HG03565 (cell line): Measurements from ENCODE around the gene ANKRD24.
"Not testable (repeated sequence)": the region's sequence is repeated elsewhere in the genome, so short reads cannot be mapped to it uniquely, and the experiment has no call there.

Source experiments
- ATAC-seq: cut with Tn5 transposase; IDR thresholded peaks from one replicate; pipeline ENCODE4 v1.9.1; 2021; ENCODE audit warnings: mild to moderate bottlenecking, moderate library complexity; ENCODE audit not compliant: unreplicated experiment

ANKRD24 gene

DNA sequence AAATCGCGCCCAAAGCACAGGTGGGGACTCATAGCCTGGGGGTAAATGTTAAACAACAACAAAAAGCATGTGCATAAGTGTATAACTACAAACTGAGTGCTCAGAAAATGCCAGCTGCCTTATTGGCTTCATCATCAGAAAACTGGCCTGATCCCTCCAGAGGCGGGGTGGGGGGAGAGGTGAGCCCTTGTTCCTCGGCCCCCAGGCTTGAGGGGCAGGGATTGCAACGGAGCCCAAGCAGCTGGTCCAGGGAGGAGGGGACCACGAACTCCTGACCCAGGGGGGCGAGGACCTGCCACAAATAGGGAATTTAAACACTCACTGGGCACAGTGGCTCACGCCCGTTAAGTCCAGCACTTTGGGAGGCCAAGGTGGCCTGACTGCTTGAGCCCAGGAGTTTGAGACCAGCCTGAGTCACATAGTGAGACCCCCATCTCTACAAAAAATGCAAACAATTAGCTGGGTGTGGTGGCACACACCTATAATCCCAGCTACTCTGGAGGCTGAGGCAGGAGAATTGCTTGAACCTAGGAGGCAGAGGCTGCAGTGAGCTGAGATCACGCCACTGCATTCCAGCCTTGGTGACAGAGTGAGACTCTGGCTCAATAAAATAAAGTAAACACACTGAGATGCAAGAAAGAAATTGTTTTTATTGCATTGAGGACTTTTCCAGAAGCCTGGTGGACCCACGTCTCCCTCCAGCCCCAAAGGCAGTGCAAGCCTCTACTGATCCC, 8.8 kb upstream of the ANKRD24 start:
- no peak for ATAC-seq

DNA sequence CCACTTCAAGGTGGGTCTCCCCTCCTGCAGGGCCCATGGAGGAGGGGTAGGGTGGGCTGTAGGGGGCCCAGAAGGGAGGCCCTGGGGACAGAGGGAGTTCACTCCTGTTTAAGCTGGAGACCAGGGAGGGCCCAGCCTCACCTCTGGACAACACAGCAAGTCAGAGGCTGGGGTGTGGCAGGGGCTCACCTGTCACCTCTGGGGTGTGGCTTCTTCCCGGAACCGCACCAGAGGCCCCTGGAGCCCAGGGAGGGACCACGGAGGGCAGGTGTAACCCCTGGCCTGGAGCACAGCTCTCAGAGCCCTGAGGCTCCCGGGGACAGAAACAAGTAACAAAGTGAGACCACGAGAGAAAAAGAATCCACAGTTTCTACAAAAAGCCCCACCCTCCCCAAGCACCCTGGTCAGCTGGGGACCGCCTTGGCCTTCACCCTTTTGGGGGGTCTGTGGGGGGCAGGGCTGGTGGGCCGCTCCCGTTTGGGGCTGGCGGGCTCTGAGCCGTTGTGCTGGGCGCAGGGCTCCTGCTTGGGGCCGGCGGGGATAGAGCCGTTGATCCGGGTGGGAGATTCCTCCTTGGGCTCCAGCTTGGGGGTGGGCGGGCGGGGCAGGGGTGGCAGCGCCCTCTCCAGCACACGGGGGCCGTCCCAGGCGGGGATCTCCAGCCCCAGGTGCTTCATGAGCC, 8.1 kb upstream of the ANKRD24 start:
- ATAC-seq = no peak

DNA sequence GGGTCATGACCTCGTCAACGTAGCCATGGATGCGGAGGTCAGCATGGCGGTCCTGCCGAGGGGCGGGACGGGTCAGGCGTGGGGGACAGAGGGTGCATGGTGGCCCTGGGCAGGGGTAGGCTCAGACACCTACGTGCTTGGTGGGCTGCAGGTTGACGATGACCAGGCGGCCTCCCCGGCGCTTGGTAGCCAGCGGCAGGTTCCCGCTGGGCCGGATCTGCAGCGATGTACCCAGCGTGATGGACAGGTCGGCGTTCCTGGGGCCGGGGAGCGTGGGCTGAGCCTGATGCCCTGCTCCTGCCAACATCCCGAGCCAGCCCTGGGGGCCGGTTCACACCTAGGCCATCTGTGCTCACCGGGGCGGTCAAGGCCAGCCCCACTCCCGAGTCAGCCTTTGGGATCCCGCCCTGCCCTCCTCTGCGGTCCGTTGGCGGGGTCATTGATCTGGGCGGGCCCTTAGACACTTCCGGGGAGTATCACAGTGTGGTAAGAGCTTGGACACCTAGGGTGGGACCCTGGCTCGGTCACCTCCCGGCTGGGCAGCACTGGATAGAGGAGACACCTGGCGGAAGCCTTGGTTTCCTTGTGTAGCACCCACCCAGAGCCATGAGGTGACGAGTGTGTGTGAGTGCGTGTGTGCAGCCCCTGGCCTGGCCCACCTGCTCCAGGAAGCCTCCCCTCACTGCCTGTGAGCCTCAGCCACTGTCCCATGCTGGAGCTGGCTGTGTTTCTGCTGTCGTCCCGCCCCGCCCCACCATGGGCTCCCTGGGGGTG, 7.4 kb upstream of the ANKRD24 start:
- ATAC-seq = no peak

DNA sequence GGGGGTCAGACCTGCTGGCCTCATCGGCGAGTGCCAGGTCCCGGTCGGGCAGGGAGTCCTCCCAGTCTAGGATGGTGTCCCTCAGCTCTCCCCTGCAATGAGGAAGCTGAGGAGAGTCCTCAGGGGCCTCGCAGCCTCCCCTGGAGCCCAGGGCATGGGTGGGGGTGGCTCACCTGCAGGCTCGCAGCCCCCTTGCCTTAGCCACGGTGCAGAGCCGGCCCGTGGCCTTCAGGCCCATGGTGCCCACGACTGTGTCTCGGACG, 6.9 kb upstream of the ANKRD24 start:
- ATAC-seq = no peak

DNA sequence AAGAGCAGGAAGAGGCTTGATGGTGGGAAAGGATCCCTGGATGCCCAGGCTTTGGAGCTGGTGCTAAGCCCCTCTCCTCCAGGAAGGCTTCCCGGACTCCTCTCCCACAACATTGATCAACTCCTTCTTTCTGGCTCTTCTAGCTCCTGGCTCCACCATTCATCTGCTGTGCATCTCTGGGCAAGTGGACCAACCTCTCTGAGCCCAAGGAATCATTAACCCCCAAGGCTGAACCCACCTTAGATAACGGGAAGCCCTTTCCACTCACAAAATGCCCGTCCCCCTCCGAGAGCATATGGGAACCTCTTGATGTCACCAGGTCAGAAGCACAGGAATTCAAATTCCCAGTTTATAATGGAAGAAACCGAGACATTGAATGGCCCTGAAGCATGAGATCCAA, 5.3 kb upstream of the ANKRD24 start:
- no peak for ATAC-seq

DNA sequence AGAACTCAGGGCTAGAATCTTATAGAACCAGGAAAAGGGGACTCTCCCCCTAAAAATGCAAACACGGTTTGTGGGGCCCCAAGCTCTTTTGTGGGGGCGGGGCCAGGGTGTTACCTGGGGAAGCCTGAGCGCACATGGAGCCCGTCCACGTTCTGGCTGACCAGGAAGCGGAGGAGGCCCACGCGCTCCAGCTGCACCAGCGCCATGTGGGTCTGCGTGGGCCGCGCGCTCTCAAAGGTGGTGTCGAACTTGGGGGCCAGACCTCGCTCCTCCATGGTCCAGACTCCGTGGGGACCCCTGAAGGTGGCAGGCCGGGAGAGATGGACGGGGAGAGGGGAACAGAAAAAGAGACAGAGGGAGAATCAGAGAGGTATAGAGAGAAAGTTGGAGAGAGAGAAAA, 3.5 kb upstream of the ANKRD24 start:
- no peak for ATAC-seq

DNA sequence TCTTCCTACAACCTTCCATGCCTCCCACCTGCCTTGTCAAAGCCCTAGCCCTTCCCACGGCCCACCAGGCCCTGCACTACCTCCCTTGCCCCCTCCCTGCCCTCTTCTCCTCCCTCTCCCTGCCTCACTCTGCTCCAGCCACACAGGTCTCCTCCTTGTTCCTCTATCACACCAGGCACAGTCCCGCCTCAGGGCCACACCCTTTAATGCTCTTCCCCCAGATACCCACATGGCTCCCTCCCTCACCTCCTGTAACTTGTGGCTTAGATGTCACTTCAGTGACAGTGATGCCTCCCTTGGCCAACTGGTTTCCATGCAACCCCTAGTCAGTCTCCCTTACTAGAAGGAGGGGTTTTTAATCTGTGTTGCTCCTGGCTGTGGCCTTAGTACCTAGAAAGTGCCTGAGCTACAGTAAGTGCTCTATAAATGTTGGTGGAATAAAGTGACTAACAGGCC, 1.4 kb upstream of the ANKRD24 start:
- ATAC-seq = no peak

DNA sequence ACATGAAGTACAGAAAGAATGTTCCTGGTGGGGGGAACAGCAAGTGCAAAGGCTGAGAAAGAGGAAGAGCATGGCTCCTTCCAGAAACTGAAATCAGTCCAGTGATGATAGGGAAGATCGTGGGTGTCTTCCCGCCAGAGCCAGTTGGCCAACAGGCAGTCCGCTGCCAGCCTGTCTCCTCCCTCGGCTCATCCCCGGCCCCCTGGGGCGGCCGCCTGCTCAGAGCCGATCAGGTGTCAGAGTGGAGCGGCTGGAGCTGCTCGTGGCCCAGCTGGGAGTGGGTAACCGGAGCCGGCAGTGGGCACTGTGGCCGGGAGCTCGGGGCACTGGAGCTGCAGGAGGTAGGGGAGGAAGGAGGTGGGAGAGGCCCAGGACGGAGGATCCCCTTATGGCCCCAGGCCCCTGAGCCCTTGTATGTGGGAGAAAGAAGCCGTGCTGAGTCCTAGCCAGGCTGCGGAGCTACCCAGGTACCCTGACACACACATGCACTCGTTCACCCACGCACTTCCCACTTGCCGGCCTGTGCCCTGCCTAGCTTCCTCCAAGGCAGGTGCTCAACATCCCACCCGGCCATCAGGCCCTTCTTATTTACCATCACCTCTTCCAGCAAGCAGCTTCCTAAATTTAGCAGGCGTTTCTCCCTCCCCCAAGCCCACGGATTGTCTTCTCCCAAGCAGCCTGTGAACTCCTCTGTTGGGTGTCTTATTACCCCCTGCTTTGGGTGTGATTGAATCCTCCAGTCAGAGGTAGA, 1.7 kb downstream of the ANKRD24 start:
- ATAC-seq = no peak

DNA sequence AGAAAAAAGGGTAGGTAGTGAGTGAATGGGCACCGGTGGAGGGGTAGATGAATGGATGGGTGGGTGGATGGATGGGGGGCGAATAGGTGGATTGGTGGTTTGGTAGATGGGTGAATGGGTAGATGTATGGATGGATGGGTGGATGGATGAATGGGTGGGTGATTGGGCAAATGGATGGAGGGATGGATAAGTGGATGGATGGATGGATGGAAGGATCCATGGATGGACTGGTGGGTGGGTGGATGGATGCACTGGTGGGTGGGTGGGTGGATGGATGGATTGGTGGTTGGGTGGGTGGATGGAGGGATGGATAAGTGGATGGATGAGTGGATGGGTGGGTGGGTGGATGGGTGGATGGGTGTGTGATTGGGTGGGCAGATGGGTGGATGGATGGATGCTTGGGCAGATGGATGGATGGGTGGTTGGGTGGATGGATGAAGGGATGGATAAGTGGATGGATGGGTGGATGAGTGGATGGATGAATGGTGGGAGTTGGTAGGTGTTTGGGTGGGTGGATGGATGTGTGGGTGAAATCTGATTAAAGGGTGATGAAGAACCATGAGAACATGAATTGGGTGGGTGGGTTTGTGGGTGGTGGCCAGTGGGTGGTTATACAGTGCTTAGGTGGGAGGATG, 2.3 kb downstream of the ANKRD24 start:
- no peak for ATAC-seq

DNA sequence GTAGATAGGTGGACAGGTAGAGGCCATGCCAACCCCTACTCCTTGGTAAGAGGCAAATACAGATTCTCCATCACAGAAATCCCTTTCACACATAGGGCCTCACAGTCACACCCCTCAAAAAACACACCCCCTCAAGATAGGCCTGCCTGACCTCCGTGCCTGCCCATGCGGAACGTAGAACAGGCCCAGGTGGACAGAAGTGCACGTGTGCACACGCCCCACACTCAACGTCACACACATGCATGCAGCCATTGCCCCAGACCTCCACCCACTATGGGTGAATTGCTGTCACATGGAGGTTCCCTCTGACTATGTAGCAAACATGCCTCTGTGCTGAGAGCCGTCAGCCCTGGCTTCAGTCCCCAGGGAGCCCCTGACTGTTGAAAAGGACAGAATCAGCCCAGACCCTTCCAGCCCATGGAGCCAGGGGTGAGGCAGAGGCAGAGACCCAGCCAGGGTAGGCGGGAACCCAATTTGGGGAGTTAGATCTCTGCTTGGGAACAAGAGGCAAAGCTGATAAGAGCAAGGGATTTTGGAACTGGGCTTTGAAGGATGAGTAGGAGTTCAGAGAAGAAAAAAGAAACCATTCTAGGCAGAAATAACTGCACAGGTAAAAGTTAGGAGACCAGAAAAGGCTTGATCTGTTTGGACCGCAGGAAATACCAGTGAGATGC, 3.1 kb downstream of the ANKRD24 start:
- no peak for ATAC-seq

DNA sequence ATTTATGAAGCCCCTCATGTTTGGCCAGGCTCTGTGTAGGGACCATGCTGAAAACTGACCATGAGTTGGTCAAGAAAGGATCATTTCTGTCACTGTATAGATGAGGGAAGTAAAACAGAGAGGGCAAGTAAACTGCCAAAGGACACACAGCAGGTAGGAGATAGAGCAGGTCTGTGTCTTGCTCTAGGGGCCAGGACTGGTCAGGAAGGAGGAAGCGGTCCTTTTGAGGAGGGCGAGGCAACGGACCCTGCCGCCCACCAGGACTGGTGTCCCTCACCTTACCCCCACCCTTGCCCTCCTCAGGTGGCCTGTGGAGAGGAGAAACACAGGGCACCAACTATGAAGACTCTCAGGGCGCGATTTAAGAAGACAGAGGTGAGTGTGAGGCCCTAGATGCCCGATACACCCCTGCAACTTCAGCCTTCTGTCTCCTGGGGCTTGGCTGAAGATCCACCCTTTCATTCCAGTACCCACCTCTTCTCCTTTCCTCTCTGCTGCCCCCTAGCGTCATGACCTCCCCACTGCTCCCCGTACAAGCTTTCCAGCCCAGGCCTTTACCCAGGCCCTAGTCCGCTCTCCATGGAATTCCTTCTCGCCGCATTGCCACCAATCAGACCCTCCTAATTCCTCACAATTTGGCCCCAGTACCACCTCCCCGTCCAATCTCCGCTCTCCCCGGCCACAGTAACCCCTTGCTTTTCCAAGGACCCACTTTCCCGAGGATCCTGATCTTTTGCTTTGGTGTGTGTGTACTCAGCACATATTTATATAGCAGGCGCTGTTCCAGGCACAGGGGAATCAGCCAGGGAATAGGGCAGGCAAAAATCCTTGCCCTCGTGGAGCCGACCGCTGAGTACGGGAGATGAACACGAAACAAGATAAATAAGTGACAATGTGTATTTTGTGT, 3.9 kb downstream of the ANKRD24 start:
- no peak for ATAC-seq

DNA sequence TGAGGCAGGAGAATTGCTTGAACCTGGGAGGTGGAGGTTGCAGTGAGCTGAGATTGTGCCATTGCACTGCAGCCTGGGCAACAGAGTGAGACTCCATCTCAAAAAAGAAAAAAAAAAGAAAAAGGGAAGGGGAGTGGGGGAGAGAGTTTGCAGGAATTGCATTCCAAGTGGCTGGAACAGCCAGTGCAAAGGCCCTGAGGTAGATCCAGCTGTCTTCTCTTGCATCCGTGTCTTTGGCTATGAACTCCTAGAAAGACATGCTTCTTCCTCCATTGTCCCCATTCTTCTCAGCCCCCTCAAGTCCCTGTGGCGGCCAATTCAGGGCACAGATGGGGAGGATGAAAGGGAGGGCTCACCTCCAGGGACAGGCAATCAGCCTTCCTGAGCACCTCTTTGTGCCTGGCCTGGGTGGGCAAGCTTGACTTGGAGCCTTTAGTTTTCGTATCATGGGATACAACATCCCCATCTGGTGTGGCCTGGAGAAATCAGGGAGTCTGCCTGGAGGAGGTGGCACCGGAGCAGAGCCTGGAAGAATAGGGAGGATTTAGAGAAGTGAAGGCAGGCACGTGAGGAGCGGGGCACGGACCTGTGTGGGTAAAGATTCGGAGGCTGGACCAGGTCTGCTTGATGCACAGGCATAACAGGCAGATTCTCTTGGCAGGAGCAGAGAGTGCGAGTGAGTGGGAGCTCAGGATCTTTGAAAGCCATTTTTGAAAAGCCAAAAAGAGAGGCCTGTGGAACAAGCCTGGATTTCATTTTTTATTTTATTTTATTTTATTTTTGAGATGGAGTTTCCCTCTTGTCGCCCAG, 5.0 kb downstream of the ANKRD24 start:
- no peak for ATAC-seq

DNA sequence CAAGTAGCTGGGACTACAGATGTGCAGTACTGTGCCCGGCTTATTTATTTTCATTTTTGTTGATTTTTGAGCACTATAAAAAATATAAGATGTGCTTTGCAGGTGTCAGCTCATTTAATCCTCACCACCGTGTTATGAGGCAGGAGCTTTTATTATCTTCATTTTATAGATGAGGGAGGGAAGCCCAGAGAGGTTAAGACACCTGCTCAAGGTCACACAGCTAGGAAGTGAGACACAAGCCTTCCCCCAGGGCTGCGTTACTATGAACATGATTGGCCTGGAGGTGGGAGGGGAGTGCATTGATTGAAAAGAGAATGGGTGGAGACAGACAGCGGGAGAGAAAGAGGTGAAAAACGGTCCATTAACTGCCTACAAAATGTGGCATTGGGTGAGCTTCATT, 7.2 kb downstream of the ANKRD24 start:
- no peak for ATAC-seq

DNA sequence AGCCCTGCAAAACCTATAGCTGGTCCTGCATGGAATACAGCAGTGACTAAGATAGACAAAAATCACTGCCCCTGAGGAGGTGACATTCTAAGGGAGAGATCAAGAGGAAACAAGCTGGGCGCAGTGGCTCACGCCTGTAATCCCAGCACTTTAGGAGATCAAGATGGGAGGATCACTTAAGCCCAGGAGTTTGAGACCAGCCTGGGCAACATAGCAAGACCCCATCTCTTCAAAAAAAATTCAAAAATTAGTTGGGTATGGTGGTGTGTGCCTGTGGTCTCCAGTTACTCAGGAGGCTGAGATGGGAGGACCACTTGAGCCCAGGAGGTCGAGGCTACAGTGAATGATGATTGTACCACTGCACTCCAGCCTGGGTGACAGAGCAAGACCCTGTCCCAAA, 10.0 kb downstream of the ANKRD24 start:
- ATAC-seq = not testable (repeated sequence)

DNA sequence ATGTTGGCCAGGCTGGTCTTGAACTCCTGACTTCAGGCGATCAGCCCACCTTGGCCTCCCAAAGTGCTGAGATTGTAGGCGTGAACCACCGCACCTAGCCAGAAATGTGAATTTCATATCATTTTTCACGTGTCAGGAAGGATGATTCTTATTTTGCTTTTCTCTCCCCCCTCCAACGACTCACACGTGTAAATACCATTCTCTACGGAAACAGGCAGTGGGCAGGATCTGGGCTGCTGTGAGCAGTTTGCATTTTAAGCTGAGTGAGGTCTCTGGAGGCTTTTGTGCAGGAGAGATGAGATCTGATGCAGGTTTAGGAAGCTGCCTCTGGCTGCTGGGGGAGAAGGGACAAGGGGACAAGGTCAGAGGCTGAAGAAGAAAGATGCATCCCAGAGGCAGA, 11.9 kb downstream of the ANKRD24 start:
- ATAC-seq = no peak

DNA sequence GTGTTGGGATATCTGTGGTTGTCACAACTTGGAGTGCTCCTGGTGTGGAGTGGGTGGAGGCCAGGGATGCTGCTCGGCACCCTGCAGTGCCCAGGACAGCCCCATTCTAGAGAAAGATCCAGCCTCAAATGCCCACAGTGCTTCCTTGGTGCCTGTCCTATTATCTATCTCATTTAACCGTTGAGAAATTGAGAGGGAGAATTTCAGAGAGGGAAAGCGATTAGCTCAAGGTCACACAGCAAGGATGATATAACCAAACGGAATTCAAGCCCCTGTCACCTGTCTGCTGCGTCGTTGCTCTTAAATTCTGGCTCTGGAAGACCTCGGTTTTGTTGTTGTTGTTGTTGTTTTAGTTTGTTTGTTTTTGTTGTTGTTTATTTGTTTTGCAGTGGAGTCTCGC, 13.5 kb downstream of the ANKRD24 start:
- ATAC-seq = no peak

DNA sequence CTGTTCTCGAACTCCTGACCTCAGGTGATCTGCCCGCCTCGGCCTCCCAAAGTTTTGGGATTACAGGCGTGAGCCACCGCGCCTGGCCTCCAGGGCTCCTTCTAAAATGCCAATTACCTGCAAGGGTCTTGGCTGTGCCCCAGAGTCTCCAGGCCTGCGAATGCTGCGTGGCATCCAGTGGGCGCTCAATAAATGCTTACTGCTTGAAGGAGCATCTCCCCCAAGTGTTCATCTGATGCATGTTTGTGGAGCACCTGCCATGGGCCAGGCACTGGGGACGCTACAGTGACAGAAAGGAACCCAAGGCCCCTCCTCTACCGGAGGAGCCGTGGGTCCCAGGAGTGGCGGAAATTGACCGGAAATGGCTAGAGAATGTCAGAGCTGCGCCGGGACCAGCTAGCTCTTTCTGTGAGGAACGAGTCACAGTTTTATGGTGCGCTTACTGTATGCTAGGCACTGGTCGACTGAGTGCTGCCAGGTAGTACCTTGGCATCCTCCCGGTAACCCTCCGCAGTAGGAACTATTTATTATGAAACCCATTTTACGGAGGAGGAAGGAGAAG, 14.2 kb downstream of the ANKRD24 start:
- no peak for ATAC-seq

DNA sequence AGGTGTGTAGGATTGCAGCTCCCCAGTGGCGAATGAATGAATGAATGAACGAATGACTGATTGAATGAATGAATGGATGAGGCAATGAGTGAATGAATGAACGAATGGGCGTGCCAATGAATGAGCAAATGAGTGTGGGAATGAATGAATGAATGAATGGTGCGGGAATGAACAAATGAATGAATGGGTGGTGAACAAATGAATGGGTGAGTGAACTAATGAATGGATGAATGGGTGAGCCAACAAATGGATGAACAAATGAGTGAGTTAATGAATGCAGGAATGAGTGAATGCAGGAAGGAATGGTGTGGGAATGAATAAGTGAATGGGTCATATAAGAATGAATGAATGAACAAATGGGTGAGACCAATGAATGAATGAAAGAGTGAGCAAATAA, 14.7 kb downstream of the ANKRD24 start:
- ATAC-seq = no peak
